A549 (cell line): ENCODE data around the gene MAST3.

ENCODE experiments used
- EP300 ChIP-seq, 2 experiments: fragments of >200 bp; sonication (Bioruptor Twin); formaldehyde crosslinking; IDR thresholded peaks; 2 replicates in 1 of 2; 3 replicates in 1 of 2; pipeline ENCODE4 v1.6.1; 2016 to 2017
- HEYL ChIP-seq: fragments of 250-450 bp; sonication (Bioruptor Pico); IDR thresholded peaks from 2 replicates; pipeline ENCODE4 v1.8.0; 2021; ENCODE audit warnings: mild to moderate bottlenecking, moderate library complexity
- HOXA7 ChIP-seq: fragments of 250-450 bp; sonication (Bioruptor Pico); IDR thresholded peaks from 2 replicates; pipeline ENCODE4 v1.5.0; 2020; ENCODE audit warnings: mild to moderate bottlenecking, moderate library complexity
- JUN ChIP-seq, 2 experiments: fragments of >200 bp; sonication (Bioruptor Twin); formaldehyde crosslinking; IDR thresholded peaks; 2 replicates in 1 of 2; 3 replicates in 1 of 2; pipeline ENCODE4 v1.6.1; 2016 to 2017
- POLR2A ChIP-seq: IDR thresholded peaks from 2 replicates; pipeline ENCODE4 v1.6.1; 2012; ENCODE audit warnings: mild to moderate bottlenecking, low read length
- POLR2AphosphoS2 ChIP-seq: conservative IDR thresholded peaks from 2 replicates; pipeline ENCODE4 v1.6.1; 2012; ENCODE audit warnings: low read length, improper control_type of control experiment, inconsistent platforms
- ZSCAN20 ChIP-seq: fragments of 250-450 bp; sonication (Bioruptor Pico); IDR thresholded peaks from 2 replicates; pipeline ENCODE4 v1.8.0; 2022; ENCODE audit warnings: mild to moderate bottlenecking, moderate library complexity
- TF ChIP-seq, protein P1 (sequence below): fragments of >200 bp; sonication (Bioruptor Twin); formaldehyde crosslinking; IDR thresholded peaks from 3 replicates; pipeline ENCODE4 v1.6.1; 2016
- TF ChIP-seq, protein P2 (sequence below): fragments of >200 bp; sonication (Bioruptor Twin); formaldehyde crosslinking; IDR thresholded peaks from 3 replicates; pipeline ENCODE4 v1.5.1; 2016

DNA sequence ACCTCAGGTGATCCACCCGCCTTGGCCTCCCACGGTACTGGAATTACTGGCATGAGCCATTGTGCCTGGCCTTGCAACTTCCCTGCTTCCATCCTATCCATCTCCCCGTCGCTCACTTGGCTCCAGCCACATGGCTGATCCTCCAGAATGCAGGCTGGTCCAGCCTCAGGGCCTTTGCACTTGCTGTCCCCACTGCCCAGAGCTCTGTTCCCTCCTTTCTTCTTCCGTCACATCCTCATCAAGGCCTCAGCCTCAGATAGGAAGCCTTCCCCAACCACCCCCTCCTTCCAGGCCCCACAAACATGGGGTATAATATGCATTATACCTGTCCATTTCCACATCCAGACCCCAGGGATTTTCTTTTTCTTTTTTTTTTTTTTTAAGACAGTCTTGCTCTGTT, 16.2 kb downstream of the MAST3 start:
- TF ChIP-seq, protein P1, sequence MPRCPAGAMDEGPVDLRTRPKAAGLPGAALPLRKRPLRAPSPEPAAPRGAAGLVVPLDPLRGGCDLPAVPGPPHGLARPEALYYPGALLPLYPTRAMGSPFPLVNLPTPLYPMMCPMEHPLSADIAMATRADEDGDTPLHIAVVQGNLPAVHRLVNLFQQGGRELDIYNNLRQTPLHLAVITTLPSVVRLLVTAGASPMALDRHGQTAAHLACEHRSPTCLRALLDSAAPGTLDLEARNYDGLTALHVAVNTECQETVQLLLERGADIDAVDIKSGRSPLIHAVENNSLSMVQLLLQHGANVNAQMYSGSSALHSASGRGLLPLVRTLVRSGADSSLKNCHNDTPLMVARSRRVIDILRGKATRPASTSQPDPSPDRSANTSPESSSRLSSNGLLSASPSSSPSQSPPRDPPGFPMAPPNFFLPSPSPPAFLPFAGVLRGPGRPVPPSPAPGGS = no peak
- TF ChIP-seq HEYL (CRISPR knock-in tag) = no peak
- TF ChIP-seq HOXA7 (CRISPR knock-in tag) = no peak
- no peak for TF ChIP-seq EP300 (IDR thresholded peaks at IDR 0.05)
- TF ChIP-seq, protein P2, sequence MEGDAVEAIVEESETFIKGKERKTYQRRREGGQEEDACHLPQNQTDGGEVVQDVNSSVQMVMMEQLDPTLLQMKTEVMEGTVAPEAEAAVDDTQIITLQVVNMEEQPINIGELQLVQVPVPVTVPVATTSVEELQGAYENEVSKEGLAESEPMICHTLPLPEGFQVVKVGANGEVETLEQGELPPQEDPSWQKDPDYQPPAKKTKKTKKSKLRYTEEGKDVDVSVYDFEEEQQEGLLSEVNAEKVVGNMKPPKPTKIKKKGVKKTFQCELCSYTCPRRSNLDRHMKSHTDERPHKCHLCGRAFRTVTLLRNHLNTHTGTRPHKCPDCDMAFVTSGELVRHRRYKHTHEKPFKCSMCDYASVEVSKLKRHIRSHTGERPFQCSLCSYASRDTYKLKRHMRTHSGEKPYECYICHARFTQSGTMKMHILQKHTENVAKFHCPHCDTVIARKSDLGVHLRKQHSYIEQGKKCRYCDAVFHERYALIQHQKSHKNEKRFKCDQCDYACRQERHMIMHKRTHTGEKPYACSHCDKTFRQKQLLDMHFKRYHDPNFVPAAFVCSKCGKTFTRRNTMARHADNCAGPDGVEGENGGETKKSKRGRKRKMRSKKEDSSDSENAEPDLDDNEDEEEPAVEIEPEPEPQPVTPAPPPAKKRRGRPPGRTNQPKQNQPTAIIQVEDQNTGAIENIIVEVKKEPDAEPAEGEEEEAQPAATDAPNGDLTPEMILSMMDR = no peak
- TF ChIP-seq POLR2AphosphoS2 = no peak
- TF ChIP-seq POLR2A = no peak
- no peak for TF ChIP-seq JUN (IDR thresholded peaks at IDR 0.05)
- no peak for TF ChIP-seq ZSCAN20 (CRISPR knock-in tag)
